HG03558 (cell line): ENCODE measurements around the gene PACS1.

ENCODE experiments used
- ATAC-seq: cut with Tn5 transposase; IDR thresholded peaks from one replicate; pipeline ENCODE4 v1.9.1; 2021; ENCODE audit warnings: moderate number of reproducible peaks; ENCODE audit not compliant: unreplicated experiment; ENCODE audit errors: extremely low read depth

Gene PACS1

GRCh38 chr11:66280428-66280827 is 210.4 kb downstream of the PACS1 start:
- no peak for ATAC-seq

- ATAC-seq = no peak
These were observed 210.9 kb downstream of the PACS1 start for GRCh38 chr11:66281001-66281400.

- no peak for ATAC-seq
These were observed 211.8 kb downstream of the PACS1 start for GRCh38 chr11:66281776-66282467.

- ATAC-seq = peak; percentile 61
These were observed 212.7 kb downstream of the PACS1 start for GRCh38 chr11:66282468-66283455.

- no peak for ATAC-seq
These were observed 213.5 kb downstream of the PACS1 start for GRCh38 chr11:66283461-66284105.

GRCh38 chr11:66284526-66285078 is 214.5 kb downstream of the PACS1 start:
- ATAC-seq = no peak

GRCh38 chr11:66285250-66285947 is 215.3 kb downstream of the PACS1 start:
- ATAC-seq = no peak

- ATAC-seq = no peak
These were observed 216.6 kb downstream of the PACS1 start for GRCh38 chr11:66286699-66287098.

- ATAC-seq = no peak
These were observed 217.3 kb downstream of the PACS1 start for GRCh38 chr11:66287211-66287888.

- no peak for ATAC-seq
These were observed 218.0 kb downstream of the PACS1 start for GRCh38 chr11:66287889-66288670.

- peak; percentile 83 for ATAC-seq
These were observed 218.8 kb downstream of the PACS1 start, which contains the start of gene YIF1A for GRCh38 chr11:66288671-66289547. YIF1A (minus strand) TSS chr11:66289143; CDS start chr11:66288985, 158 bp downstream.

- ATAC-seq = no peak
These were observed 219.7 kb downstream of the PACS1 start for GRCh38 chr11:66289548-66290329.

- ATAC-seq = no peak
These were observed 220.2 kb downstream of the PACS1 start for GRCh38 chr11:66290330-66290621.

GRCh38 chr11:66291303-66291705 is 221.2 kb downstream of the PACS1 start:
- no peak for ATAC-seq

- ATAC-seq = no peak
These were observed 221.9 kb downstream of the PACS1 start, which contains the start of gene TMEM151A for GRCh38 chr11:66291706-66292542. TMEM151A (plus strand) TSS chr11:66291894; CDS start chr11:66292014, 120 bp downstream.
